ENCODE results near the gene ISLR2. TPM values are rescaled to one million over a fixed set of nuclear protein-coding genes. Genes with fewer than 3 reads are reported as not detected.

ISLR2 gene
- total and polyA plus RNA-seq, 2 donors (not counting 3 experiments of a cell fraction or from before 2014, with no cell fraction given) = not detected

GRCh38 chr15:74131628-74132413 is 1.4 kb downstream of the ISLR2 start:
- Histone ChIP-seq H3K9ac (replicated peaks; ENCODE audit: extremely low read depth, insufficient read depth, low read length) (no peak overlapping the region), H3K4me2 (ENCODE audit: insufficient read depth, low read length) (no peak overlapping the region), H3K9me1 (replicated peaks; ENCODE audit: control insufficient read depth, extremely low read depth, insufficient read depth, low read length) (no peaks in the 10 kb centered on the region), H3K36me3 (ENCODE audit: control insufficient read depth in 2 of 2, extremely low read depth in 1 of 2, insufficient read depth in 2 of 2, low read length in 2 of 2) (no peaks in the 10 kb centered on the region), H3K4me1 (ENCODE audit: control insufficient read depth, extremely low read depth, insufficient read depth, low read length) (peaks cover 13% of the 10 kb centered on the region), H2AFZ (ENCODE audit: low read depth, low read length) (no peak overlapping the region), H3K79me2 (ENCODE audit: control insufficient read depth, insufficient read depth, low read length) (no peaks in the 10 kb centered on the region), H3K4me3 (replicated peaks in 1 of 3; ENCODE audit: insufficient read depth in 1 of 3, low read depth in 1 of 3, low read length in 3 of 3) (no peak overlapping the region), H3K27ac (ENCODE audit: insufficient read depth, low read depth, low read length) (no peak overlapping the region), H3K9me3 (replicated peaks; ENCODE audit: control insufficient read depth, insufficient read depth, low read length) (no peaks in the 10 kb centered on the region), H4K20me1 (replicated peaks; ENCODE audit: control insufficient read depth, extremely low read depth, insufficient read depth, low read length) (no peaks in the 10 kb centered on the region), H3K27me3 (ENCODE audit: control insufficient read depth in 2 of 2, insufficient read depth in 2 of 2, low read length in 2 of 2) (peaks cover 80 to 88% of the 10 kb centered on the region in 2 experiments)
- DNase-seq (ENCODE audit: low read depth, low spot score) = no peak
- ChIA-PET POLR2A (no interaction called here), CTCF (interaction anchor here (1.3 to 1.4 kb wide), 2 partner anchors 176 to 189 kb away, joined by 8 to 9 read pairs; no protein-coding TSS in a partner anchor)
- dilution Hi-C loops (cut with MboI; ENCODE audit: extremely low pct_ligation_motif_present, low sequenced_read_pairs) = no loop called here
- TF ChIP-seq POLR2AphosphoS5 (IDR thresholded peaks at IDR 0.05; ENCODE audit: insufficient read depth, low read depth, low read length) (no peak), JUN (IDR thresholded peaks at IDR 0.05; ENCODE audit: borderline replicate concordance, insufficient read depth, insufficient read length, low read depth) (no peak), FOS (IDR thresholded peaks at IDR 0.05; ENCODE audit: borderline replicate concordance, insufficient read depth, low read length) (no peak), MAX (IDR thresholded peaks at IDR 0.05; ENCODE audit: insufficient read depth, insufficient read length) (no peak), GATA2 (IDR thresholded peaks at IDR 0.05; ENCODE audit: insufficient read depth, insufficient read length, low read depth, low read length) (no peak), CTCF (IDR thresholded peaks at IDR 0.05; ENCODE audit: extremely low read depth in 1 of 2, insufficient read depth in 1 of 2, low read depth in 1 of 2, low read length in 2 of 2) (no peak), POLR2A (IDR thresholded peaks at IDR 0.05; ENCODE audit: low read depth, low read length) (no peak), MYC (IDR thresholded peaks at IDR 0.05; ENCODE audit: low read depth, low read length) (no peak), EZH2 (IDR thresholded peaks at IDR 0.05; ENCODE audit: borderline replicate concordance, low read depth, low read length, severe bottlenecking) (no peak)
- FAIRE-seq = no peak
- intact Hi-C loops (cut with micrococcal nuclease) = loop anchor here (5.0 kb wide), 2 partner anchors 160 to 180 kb away; no protein-coding TSS in a partner anchor
- BruUV-seq (replicated peaks) = no TSS peak
